ENCODE measurements around the gene AQP2. TPM values are rescaled to one million over a fixed set of nuclear protein-coding genes. Genes with fewer than 3 reads are reported as not detected.
A peak's percentile ranks its signal among the peaks of the same experiment; 100 is the strongest.

AQP2 gene
- total RNA-seq, 1 experiment from 2014 or later: 0.36 TPM

- Histone ChIP-seq H3K27me3 (ENCODE audit: control insufficient read depth, insufficient read depth, low read length) (no peaks in the 10 kb centered on the region), H3K9me3 (ENCODE audit: control insufficient read depth, insufficient read depth, low read depth, low read length) (no peaks in the 10 kb centered on the region), H3K4me3 (ENCODE audit: low read depth in 2 of 2, low read length in 2 of 2) (no peak overlapping the region), H3K27ac (ENCODE audit: low read length) (peak overlapping the region; percentile 88; the same call in 1 of the 2 replicates), H3K4me1 (ENCODE audit: control insufficient read depth, insufficient read depth, low read length) (peaks cover 13% of the 10 kb centered on the region), H3K36me3 (ENCODE audit: control insufficient read depth, insufficient read depth, low read length) (no peaks in the 10 kb centered on the region)
- ATAC-seq (no peak), DNase-seq (ENCODE audit: low read depth, low spot score) (no peak)
- intact Hi-C loops (cut with micrococcal nuclease; ENCODE audit: unreplicated experiment) (loop anchor here (5.0 kb wide), 1 partner anchor 77 kb away; no protein-coding TSS in a partner anchor), in situ Hi-C loops (cut with HindIII; ENCODE audit: low pct_unique_long_range_greater_than_20kb, low sequenced_read_pairs) (no loop called here)
- BruUV-seq (replicated peaks): no TSS peak
- CTCF ChIA-PET: interaction anchor here (0.9 to 1.7 kb wide), 2 partner anchors 10 to 18 kb away, joined by 4 to 5 read pairs; no protein-coding TSS in a partner anchor
- TF ChIP-seq TCF7L2 (IDR thresholded peaks at IDR 0.05; ENCODE audit: low read depth, low read length) (no peak), REST (IDR thresholded peaks at IDR 0.05; ENCODE audit: insufficient read depth in 1 of 2, low read depth in 2 of 2, low read length in 1 of 2) (no peak), CTCF (IDR thresholded peaks at IDR 0.05) (no peak), POLR2AphosphoS5 (IDR thresholded peaks at IDR 0.05; ENCODE audit: low read depth, low read length) (no peak), SIN3A (IDR thresholded peaks at IDR 0.05; ENCODE audit: borderline replicate concordance, insufficient read depth, low read depth, low read length) (no peak)
- POLR2A ChIA-PET: no interaction called here
Measured at GRCh38 chr12:49944718-49945117, 5.8 kb upstream of the AQP2 start.

- Histone ChIP-seq H3K9me3 (ENCODE audit: control insufficient read depth, insufficient read depth, low read depth, low read length) (no peaks in the 10 kb centered on the region), H3K27ac (ENCODE audit: low read length) (peak overlapping the region; percentile 88), H3K27me3 (ENCODE audit: control insufficient read depth, insufficient read depth, low read length) (no peaks in the 10 kb centered on the region), H3K36me3 (ENCODE audit: control insufficient read depth, insufficient read depth, low read length) (no peaks in the 10 kb centered on the region), H3K4me1 (ENCODE audit: control insufficient read depth, insufficient read depth, low read length) (peaks cover 13% of the 10 kb centered on the region), H3K4me3 (ENCODE audit: low read depth in 2 of 2, low read length in 2 of 2) (peak overlapping the region; percentile 34 to 53)
- ChIA-PET CTCF (interaction anchor here (0.5 to 1.7 kb wide), 15 partner anchors 8 to 1921 kb away, joined by 3 to 14 read pairs (median 4); no protein-coding TSS in a partner anchor), POLR2A (no interaction called here)
- in situ Hi-C loops (cut with HindIII; ENCODE audit: low pct_unique_long_range_greater_than_20kb, low sequenced_read_pairs): no loop called here
- no TSS peak for BruUV-seq (replicated peaks)
- intact Hi-C loops (cut with micrococcal nuclease; ENCODE audit: unreplicated experiment): loop anchor here (5.0 kb wide), 1 partner anchor 78 kb away; no protein-coding TSS in a partner anchor
- TF ChIP-seq REST (IDR thresholded peaks at IDR 0.05; ENCODE audit: insufficient read depth in 1 of 2, low read depth in 2 of 2, low read length in 1 of 2) (0 out of 4 replicates have a peak, but pooled peaks of 1 of the 2 experiments have one; percentile 9), CTCF (IDR thresholded peaks at IDR 0.05) (peak; percentile 99), POLR2AphosphoS5 (IDR thresholded peaks at IDR 0.05; ENCODE audit: low read depth, low read length) (no peak)
- peak; percentile 99 for ATAC-seq
- DNase-seq (ENCODE audit: low read depth, low spot score): peak; percentile 61
Measured at GRCh38 chr12:49945394-49946080, 5.0 kb upstream of the AQP2 start.

All from Panc1 (cell line).